Esophagus squamous epithelium (tissue), 5 donors: ENCODE results near the gene AKAP17A. TPM values are rescaled to one million over a fixed set of nuclear protein-coding genes. Genes with fewer than 3 reads are reported as not detected.

Experiments used
- DNase-seq: peaks from one replicate; lab custom pipeline; 2025; lab: John Stamatoyannopoulos, UW
- H3K27ac ChIP-seq, 4 donors: fragments of 200-600 bp; sonication (generic); one replicate each; pipeline ENCODE4 v1.5.1; 2016 to 2019; ENCODE audit warnings: mild to moderate bottlenecking in 1 of 4
- H3K27me3 ChIP-seq, 4 donors: fragments of 200-600 bp; sonication (generic); 1 replicate in 3 of 4; 2 replicates in 1 of 4; pipeline versions ENCODE4 v1.5.1 to v1.6.0; 2017 to 2021; ENCODE audit warnings: antibody characterized with exemption in 1 of 4
- H3K36me3 ChIP-seq, 3 donors: fragments of 200-600 bp; sonication (generic); one replicate each; pipeline ENCODE4 v1.5.1; 2016 to 2019
- H3K4me1 ChIP-seq, 3 donors: fragments of 200-600 bp; sonication (generic); one replicate each; pipeline ENCODE4 v1.5.1; 2017 to 2019
- H3K4me3 ChIP-seq, 4 donors: fragments of 200-600 bp; sonication (generic); 1 replicate in 3 of 4; 2 replicates in 1 of 4; pipeline ENCODE4 v1.5.1; 2016 to 2019; ENCODE audit warnings: mild to moderate bottlenecking in 2 of 4, moderate library complexity in 1 of 4
- H3K9me3 ChIP-seq, 3 donors: fragments of 200-600 bp; sonication (generic); one replicate each; pipeline ENCODE4 v1.5.1; 2016 to 2019
- POLR2A ChIP-seq, 4 donors: fragments of 450-650 bp; IDR thresholded peaks; one replicate each; pipeline ENCODE4 v1.6.1; 2017; ENCODE audit warnings: antibody characterized with exemption in 4 of 4, mild to moderate bottlenecking in 4 of 4, moderate library complexity in 3 of 4
- WGBS, 2 donors: methylation state at CpG; one replicate each; pipeline ENCODE4 v1.1.5; 2018; 5-methylcytosine and 5-hydroxymethylcytosine counted together
- intact Hi-C: fragments of 100-400 bp; cut with DNase I; formaldehyde crosslinking; loops from one replicate; pipeline ENCODE4 v1.15.0; 2022
- total RNA-seq, 4 donors: library from RNA; depleted of rRNA; stranded (reverse); fragments of >200 nt; gene quantifications; one replicate each; pipeline ENCODE4 v1.1.0, GENCODE V29; 2016
- TF ChIP-seq, protein P1 (sequence below), 6 experiments: fragments of 450-650 bp in 4 of 6; fragments of 200-600 bp in 2 of 6; sonication (generic) in 2 of 6; IDR thresholded peaks; one replicate each; pipeline ENCODE4 v1.5.1; 2016 to 2019; ENCODE audit warnings: antibody characterized with exemption in 6 of 6, mild to moderate bottlenecking in 4 of 6, moderate library complexity in 4 of 6
- donor health status: DM: yes; HTN: yes; CAD: no.

AKAP17A gene
- total RNA-seq, 4 donors from 2014 or later: 16.2 to 38.7 (median 30.6) TPM

DNA sequence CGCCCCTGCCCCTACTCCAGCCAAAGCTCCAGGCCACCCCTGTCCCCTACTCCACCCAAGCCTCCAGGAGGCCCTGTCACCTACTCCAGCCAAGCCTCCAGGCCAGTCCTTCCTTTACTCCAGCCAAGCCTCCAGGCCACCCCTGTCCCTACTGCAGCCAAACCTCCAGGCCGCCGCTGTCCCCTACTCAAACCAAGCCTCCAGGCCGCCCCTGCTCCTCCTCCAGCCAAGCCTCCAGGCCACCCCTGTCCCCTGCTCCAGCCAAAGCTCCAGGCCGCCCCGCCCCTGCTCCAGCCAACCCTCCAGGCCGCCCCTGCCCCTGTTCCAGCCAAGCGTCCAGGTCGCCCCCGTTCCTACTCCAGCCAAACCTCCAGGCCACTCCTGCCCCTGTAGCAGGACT, 18.4 kb downstream of the AKAP17A start:
- Histone ChIP-seq H3K4me3 (no peak overlapping the region), H3K4me1 (no peaks in the 10 kb centered on the region), H3K9me3 (no peaks in the 10 kb centered on the region), H3K36me3 (peaks cover 0 to 10% (median 0%) of the 10 kb centered on the region in 3 donors), H3K27me3 (no peaks in the 10 kb centered on the region), H3K27ac (no peak overlapping the region)
- no peak for TF ChIP-seq POLR2A (IDR thresholded peaks at IDR 0.05)
- TF ChIP-seq, protein P1, sequence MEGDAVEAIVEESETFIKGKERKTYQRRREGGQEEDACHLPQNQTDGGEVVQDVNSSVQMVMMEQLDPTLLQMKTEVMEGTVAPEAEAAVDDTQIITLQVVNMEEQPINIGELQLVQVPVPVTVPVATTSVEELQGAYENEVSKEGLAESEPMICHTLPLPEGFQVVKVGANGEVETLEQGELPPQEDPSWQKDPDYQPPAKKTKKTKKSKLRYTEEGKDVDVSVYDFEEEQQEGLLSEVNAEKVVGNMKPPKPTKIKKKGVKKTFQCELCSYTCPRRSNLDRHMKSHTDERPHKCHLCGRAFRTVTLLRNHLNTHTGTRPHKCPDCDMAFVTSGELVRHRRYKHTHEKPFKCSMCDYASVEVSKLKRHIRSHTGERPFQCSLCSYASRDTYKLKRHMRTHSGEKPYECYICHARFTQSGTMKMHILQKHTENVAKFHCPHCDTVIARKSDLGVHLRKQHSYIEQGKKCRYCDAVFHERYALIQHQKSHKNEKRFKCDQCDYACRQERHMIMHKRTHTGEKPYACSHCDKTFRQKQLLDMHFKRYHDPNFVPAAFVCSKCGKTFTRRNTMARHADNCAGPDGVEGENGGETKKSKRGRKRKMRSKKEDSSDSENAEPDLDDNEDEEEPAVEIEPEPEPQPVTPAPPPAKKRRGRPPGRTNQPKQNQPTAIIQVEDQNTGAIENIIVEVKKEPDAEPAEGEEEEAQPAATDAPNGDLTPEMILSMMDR (IDR thresholded peaks at IDR 0.05): no peak
- intact Hi-C loops: no loop called here
- 58 to 84% methylated on average over 3 to 6 of the region's 10 CpGs for whole genome bisulfite sequencing, 2 donors
- DNase-seq: no peak

DNA sequence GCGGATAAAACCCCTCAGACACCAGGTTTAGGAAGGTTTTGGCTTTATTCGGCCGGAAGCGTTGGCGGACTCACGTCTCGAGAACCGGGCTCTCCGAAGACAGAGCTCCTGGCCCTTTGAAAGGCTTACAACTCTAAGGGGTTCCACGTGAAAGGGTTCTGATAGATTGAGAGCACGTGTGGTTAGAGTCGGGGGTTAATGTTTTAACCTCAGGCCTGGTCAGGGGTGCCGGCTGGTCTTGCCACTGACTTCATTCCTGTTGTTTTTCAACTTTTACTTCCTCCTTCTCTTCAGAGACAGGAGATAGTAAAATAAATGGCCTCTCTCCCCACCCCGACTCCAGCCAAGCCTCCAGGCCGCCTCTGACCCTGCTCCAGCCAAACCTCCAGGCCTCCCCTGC, 18.8 kb downstream of the AKAP17A start:
- Histone ChIP-seq H3K4me3 (no peak overlapping the region), H3K27me3 (no peaks in the 10 kb centered on the region), H3K36me3 (peaks cover 0 to 7% (median 0%) of the 10 kb centered on the region in 3 donors), H3K4me1 (no peaks in the 10 kb centered on the region), H3K9me3 (no peaks in the 10 kb centered on the region), H3K27ac (no peak overlapping the region)
- WGBS, 2 donors: 76 to 79% methylated on average over 6 to 14 of the region's 15 CpGs
- DNase-seq: no peak
- no peak for TF ChIP-seq POLR2A (IDR thresholded peaks at IDR 0.05)
- TF ChIP-seq, protein P1 (IDR thresholded peaks at IDR 0.05): no peak
- intact Hi-C loops: no loop called here

DNA sequence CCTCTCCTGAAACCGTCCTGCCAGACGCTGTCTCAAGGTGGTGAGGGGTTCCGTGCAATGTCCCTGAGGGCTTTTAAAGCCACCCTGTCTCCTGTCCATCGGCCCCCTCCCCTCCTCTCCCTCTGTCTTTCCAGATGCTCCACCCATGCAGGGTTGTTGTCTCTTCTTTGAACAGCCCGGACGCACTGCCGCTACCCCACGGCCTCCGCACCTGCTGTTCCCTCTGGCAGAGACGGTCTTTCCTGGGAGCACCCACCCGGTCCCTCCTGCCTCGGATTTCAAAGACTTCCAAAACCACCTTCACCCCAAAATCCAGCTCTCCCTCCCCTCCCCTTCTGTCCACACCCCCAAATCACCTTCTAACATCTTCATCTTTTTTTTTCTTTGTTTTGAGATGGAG, 19.3 kb downstream of the AKAP17A start:
- DNase-seq: no peak
- intact Hi-C loops: no loop called here
- peaks cover 0 to 7% (median 0%) of the 10 kb centered on the region in 3 donors for H3K36me3 ChIP-seq
- no peak overlapping the region for H3K4me3 ChIP-seq
- no peaks in the 10 kb centered on the region for H3K4me1 ChIP-seq
- TF ChIP-seq POLR2A (IDR thresholded peaks at IDR 0.05): no peak
- TF ChIP-seq, protein P1 (IDR thresholded peaks at IDR 0.05): no peak
- 77 to 78% methylated on average over 12 of the region's 12 CpGs for WGBS, 2 donors
- H3K27me3 ChIP-seq: no peaks in the 10 kb centered on the region
- H3K9me3 ChIP-seq: no peaks in the 10 kb centered on the region
- H3K27ac ChIP-seq: no peak overlapping the region

DNA sequence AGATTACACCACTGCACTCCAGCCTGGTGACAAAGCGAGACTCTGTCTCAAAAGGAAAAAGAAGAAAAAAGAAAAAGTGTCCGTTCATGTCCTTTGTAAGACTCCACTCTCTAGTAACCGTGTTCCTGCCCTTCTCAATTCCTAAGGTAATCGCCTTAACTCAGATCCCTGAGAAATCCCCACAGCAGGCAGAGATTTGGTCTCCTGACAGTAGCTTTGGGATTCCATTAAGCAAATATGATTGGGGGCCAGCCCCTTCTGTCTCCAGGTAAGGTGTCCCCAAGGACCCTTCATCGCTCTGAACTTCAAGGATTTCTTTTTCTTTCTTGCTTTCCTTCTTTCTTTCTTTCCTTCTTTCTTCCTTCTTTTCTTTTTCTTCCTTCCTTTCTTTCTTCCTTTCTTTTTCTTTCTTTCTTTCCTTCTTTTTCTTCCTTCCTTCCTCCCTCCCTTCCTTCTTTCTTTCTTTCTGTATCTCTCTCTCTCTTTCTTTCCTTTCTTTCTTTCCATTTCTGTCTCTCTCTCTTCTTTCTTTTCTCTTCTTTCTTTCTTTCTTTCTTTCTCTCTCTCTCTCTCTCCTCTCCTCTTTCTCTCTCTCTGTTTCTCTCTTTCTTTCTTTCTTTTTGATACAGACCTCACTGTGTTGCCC, 21.4 kb downstream of the AKAP17A start:
- intact Hi-C loops: no loop called here
- Histone ChIP-seq H3K4me1 (no peaks in the 10 kb centered on the region), H3K27ac (no peak overlapping the region), H3K27me3 (no peaks in the 10 kb centered on the region), H3K36me3 (no peaks in the 10 kb centered on the region), H3K4me3 (no peak overlapping the region), H3K9me3 (no peaks in the 10 kb centered on the region)
- TF ChIP-seq, protein P1 (IDR thresholded peaks at IDR 0.05): no peak
- DNase-seq: no peak
- 77 to 84% methylated on average over 5 of the region's 5 CpGs for WGBS, 2 donors

DNA sequence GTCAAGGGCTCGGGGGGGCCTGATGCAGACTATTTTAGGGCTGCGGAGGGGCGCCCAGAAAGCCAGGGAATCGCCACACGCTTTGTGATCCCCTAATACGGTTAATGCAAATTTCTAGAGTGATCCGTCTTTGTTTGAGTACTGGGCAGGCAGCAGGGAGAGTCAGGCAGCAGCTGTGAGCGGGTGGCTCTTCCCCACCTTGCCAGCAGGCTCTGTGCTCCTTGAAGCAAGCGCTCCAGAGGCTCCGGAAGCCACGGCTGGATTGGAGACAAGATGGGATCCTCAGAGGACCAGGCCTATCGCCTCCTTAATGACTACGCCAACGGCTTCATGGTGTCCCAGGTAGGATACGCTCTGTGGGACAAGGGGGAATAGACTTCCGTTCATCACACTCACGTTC, 23.5 kb downstream of the AKAP17A start, which contains the start of gene ASMT:
ASMT (plus strand) TSS at position 133 of the 400 bp plus-strand sequence; CDS start at position 274, 141 bp downstream.
- DNase-seq: no peak
- whole genome bisulfite sequencing, 2 donors: 73 to 81% methylated on average over 13 to 16 of the region's 17 CpGs
- intact Hi-C loops: no loop called here
- Histone ChIP-seq H3K27me3 (no peaks in the 10 kb centered on the region), H3K9me3 (no peaks in the 10 kb centered on the region), H3K36me3 (no peaks in the 10 kb centered on the region), H3K4me3 (no peak within 1 kb of the TSS), H3K4me1 (no peaks in the 10 kb centered on the region), H3K27ac (no peak within 1 kb of the TSS)
- TF ChIP-seq, protein P1 (IDR thresholded peaks at IDR 0.05): no peak
- no peak for TF ChIP-seq POLR2A (IDR thresholded peaks at IDR 0.05)
